ENCODE data around the gene ARL15. TPM values are rescaled to one million over a fixed set of nuclear protein-coding genes. Genes with fewer than 3 reads are reported as not detected.

Gene ARL15
- total and polyA plus RNA-seq, 7 donors = 11.7 to 30.7 (median 16.6) TPM

DNA sequence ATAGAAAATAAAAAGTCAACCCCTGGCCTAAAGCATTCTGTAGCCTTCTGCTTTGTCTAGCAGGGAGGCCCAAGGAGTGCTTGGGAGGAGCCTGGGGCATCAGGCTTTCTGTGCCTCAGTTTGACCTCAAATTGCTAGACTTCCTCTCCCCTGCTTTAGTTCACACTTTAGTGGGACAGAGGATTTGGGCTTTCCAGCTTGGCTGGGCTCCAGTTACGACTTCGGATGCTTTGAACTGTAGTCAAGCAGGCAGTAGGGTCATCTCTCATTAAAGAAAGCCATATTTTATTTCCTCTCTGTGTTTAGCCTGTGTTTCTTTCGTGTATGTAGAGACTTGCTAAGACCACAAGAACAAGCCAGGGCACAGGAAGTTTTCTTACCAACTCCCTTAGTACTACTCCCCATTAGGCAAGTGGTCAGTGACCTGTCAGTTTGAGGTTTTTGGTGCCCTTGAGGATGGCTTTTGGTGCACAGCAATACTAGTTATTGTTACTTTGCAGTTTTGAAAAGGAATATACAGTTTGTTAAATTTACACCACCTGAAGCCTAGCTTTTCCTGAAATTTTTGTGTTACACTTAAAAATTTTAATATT is 415.2 kb downstream of the ARL15 start:
- intact Hi-C loops (cut with DNase I) = no loop called here
- Histone ChIP-seq H3K4me1 (no peaks in the 10 kb centered on the region), H3K4me3 (no peak overlapping the region), H3K27ac (no peak overlapping the region), H3K36me3 (no peaks in the 10 kb centered on the region), H3K9me3 (no peaks in the 10 kb centered on the region), H3K27me3 (no peaks in the 10 kb centered on the region)
- WGBS, 2 donors = 71 to 77% methylated on average over 3 of the region's 3 CpGs
- TF ChIP-seq, protein P1, sequence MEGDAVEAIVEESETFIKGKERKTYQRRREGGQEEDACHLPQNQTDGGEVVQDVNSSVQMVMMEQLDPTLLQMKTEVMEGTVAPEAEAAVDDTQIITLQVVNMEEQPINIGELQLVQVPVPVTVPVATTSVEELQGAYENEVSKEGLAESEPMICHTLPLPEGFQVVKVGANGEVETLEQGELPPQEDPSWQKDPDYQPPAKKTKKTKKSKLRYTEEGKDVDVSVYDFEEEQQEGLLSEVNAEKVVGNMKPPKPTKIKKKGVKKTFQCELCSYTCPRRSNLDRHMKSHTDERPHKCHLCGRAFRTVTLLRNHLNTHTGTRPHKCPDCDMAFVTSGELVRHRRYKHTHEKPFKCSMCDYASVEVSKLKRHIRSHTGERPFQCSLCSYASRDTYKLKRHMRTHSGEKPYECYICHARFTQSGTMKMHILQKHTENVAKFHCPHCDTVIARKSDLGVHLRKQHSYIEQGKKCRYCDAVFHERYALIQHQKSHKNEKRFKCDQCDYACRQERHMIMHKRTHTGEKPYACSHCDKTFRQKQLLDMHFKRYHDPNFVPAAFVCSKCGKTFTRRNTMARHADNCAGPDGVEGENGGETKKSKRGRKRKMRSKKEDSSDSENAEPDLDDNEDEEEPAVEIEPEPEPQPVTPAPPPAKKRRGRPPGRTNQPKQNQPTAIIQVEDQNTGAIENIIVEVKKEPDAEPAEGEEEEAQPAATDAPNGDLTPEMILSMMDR (IDR thresholded peaks at IDR 0.05) = no peak
- TF ChIP-seq EP300 (IDR thresholded peaks at IDR 0.05) (no peak), POLR2A (IDR thresholded peaks at IDR 0.05) (no peak), POLR2AphosphoS5 (IDR thresholded peaks at IDR 0.05) (no peak)
- no peak for DNase-seq

DNA sequence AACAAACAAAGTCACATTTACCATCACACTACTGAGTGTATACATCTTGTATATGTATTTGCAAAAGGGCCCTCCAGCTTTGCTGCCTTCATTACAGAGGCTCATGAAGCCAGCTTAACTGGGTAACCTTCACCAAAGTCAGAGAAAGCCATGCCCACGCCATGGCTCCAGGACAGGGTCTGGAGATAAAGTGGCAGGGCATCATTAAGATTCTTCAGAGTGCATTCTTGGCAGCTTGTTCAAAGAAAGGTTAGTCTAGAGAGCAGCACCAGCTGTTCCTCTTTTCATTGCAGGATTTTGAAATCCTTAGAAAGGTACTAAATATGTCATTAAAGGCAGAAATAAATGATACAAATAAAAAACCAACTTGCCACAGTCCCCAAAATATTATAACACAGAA is 416.7 kb downstream of the ARL15 start:
- Histone ChIP-seq H3K36me3 (no peaks in the 10 kb centered on the region), H3K4me3 (no peak overlapping the region), H3K4me1 (no peaks in the 10 kb centered on the region), H3K9me3 (no peaks in the 10 kb centered on the region), H3K27me3 (no peaks in the 10 kb centered on the region), H3K27ac (no peak overlapping the region)
- DNase-seq = no peak
- 85 to 93% methylated on average over 1 of the region's 1 CpG for WGBS, 2 donors
- intact Hi-C loops (cut with DNase I) = no loop called here
- TF ChIP-seq POLR2AphosphoS5 (IDR thresholded peaks at IDR 0.05) (no peak), POLR2A (IDR thresholded peaks at IDR 0.05) (no peak), EP300 (IDR thresholded peaks at IDR 0.05) (no peak)
- TF ChIP-seq, protein P1 (IDR thresholded peaks at IDR 0.05) = no peak

DNA sequence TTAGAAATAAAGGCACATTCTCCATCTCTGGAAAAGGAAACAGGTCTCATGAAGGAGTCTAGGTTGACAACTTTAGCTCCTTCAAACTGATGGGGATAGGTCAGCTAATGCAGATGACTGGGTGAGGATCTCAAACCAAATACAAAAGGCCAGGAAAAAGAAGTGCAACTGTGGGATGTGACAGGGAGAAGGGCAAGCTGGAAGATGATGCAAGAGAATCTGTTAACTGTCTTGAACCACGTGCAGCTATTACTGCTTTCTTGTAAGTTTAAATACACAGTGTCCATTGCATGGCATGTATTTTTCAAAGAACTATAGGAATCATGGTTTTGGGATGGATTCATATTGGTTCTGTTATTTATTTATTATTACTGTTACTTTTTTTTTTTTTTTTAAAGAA is 418.1 kb downstream of the ARL15 start:
- no peak overlapping the region for H3K27ac ChIP-seq
- no peaks in the 10 kb centered on the region for H3K36me3 ChIP-seq
- intact Hi-C loops (cut with DNase I) = no loop called here
- TF ChIP-seq, protein P1 (IDR thresholded peaks at IDR 0.05) = no peak
- TF ChIP-seq POLR2A (IDR thresholded peaks at IDR 0.05) (no peak), EP300 (IDR thresholded peaks at IDR 0.05) (no peak), POLR2AphosphoS5 (IDR thresholded peaks at IDR 0.05) (no peak)
- H3K4me1 ChIP-seq = no peaks in the 10 kb centered on the region
- H3K9me3 ChIP-seq = no peaks in the 10 kb centered on the region
- H3K27me3 ChIP-seq = no peaks in the 10 kb centered on the region
- DNase-seq = no peak
- 78 to 88% methylated on average over 1 of the region's 1 CpG for WGBS, 2 donors
- no peak overlapping the region for H3K4me3 ChIP-seq

DNA sequence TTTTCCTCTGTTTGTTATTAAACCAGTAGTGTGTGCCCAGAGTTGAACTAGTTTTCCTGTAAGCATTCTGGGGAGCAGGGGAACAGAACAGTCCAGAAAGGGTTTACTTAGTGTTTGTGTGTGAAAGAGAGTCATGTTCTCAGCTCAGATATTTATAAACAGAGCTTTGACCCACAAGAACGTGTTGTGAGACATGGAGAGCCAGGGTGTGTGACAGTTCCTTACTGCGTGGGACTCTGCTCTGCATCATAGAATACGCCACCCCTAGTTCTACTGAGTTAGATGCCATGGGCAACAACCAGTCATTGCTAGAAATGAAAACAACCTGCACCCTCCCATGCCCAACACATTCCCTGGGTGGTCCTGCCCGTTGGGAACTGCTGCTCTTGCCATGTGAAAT is 419.2 kb downstream of the ARL15 start:
- Histone ChIP-seq H3K27me3 (no peaks in the 10 kb centered on the region), H3K27ac (no peak overlapping the region), H3K4me1 (no peaks in the 10 kb centered on the region), H3K9me3 (no peaks in the 10 kb centered on the region), H3K4me3 (no peak overlapping the region), H3K36me3 (no peaks in the 10 kb centered on the region)
- intact Hi-C loops (cut with DNase I) = no loop called here
- TF ChIP-seq POLR2A (IDR thresholded peaks at IDR 0.05) (no peak), POLR2AphosphoS5 (IDR thresholded peaks at IDR 0.05) (no peak), EP300 (IDR thresholded peaks at IDR 0.05) (no peak)
- TF ChIP-seq, protein P1 (IDR thresholded peaks at IDR 0.05) = no peak
- 67 to 82% methylated on average over 4 of the region's 4 CpGs for WGBS, 2 donors
- DNase-seq = no peak

DNA sequence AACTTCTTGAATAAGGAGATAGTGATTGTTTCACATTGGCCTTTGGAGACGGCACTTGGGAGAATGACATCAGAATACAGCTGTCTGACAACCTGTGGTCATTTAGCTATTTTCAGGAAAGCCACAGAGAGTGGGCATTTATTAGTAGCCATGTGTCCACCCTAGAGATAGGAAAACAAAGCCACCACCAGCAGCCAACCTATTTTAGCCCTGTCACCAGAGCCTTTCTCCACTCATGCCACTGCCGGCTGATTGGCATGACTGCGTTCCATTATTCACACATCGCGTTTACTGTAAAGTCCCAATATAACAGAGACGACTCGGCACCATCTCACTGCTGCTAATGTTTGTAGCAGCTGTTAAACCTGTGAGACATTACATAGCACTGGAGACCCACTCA is 419.9 kb downstream of the ARL15 start:
- Histone ChIP-seq H3K4me1 (no peaks in the 10 kb centered on the region), H3K27me3 (no peaks in the 10 kb centered on the region), H3K9me3 (no peaks in the 10 kb centered on the region), H3K36me3 (no peaks in the 10 kb centered on the region), H3K4me3 (no peak overlapping the region), H3K27ac (no peak overlapping the region)
- WGBS, 2 donors = 89 to 94% methylated on average over 7 of the region's 7 CpGs
- intact Hi-C loops (cut with DNase I) = no loop called here
- no peak for DNase-seq
- TF ChIP-seq, protein P1 (IDR thresholded peaks at IDR 0.05) = no peak
- TF ChIP-seq POLR2AphosphoS5 (IDR thresholded peaks at IDR 0.05) (no peak), POLR2A (IDR thresholded peaks at IDR 0.05) (no peak), EP300 (IDR thresholded peaks at IDR 0.05) (no peak)

Data from sigmoid colon (tissue), 7 donors.